ENCODE measurements around the gene TMEM175.

DNA sequence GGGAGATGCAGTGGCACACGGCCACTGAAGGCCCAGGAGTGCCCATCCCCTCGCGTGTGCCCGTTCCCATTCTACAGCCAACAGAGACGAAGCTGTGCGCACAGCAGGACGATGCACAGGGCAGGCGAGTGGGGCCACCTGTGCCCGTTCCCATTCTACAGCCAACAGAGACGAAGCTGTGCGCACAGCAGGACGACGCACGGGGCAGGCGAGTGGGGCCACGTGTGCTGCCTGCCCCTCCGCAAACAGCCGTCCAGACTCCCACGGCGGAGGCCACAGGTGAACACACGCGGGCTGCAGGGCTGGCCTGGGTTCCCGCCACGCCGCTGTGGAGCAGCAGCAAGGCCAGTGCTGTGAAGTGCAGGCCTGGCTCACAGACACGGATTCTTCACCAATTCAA, 32.2 kb upstream of the TMEM175 start:
- TF ChIP-seq, protein P1, sequence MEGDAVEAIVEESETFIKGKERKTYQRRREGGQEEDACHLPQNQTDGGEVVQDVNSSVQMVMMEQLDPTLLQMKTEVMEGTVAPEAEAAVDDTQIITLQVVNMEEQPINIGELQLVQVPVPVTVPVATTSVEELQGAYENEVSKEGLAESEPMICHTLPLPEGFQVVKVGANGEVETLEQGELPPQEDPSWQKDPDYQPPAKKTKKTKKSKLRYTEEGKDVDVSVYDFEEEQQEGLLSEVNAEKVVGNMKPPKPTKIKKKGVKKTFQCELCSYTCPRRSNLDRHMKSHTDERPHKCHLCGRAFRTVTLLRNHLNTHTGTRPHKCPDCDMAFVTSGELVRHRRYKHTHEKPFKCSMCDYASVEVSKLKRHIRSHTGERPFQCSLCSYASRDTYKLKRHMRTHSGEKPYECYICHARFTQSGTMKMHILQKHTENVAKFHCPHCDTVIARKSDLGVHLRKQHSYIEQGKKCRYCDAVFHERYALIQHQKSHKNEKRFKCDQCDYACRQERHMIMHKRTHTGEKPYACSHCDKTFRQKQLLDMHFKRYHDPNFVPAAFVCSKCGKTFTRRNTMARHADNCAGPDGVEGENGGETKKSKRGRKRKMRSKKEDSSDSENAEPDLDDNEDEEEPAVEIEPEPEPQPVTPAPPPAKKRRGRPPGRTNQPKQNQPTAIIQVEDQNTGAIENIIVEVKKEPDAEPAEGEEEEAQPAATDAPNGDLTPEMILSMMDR (conservative IDR thresholded peaks at IDR 0.05): no peak
- TF ChIP-seq EZH2 (IDR thresholded peaks at IDR 0.05; ENCODE audit: low read depth): no peak
